Neural cell (in vitro differentiated cells): ENCODE data around the gene PARVA.

Source experiments
- TAF1 ChIP-seq: IDR thresholded peaks from 2 replicates; pipeline ENCODE4 v1.6.1; 2012; ENCODE audit warnings: low read depth
- TF ChIP-seq, protein P1 (sequence below): IDR thresholded peaks from 2 replicates; pipeline ENCODE4 v1.6.1; 2012; ENCODE audit warnings: borderline replicate concordance
- TF ChIP-seq, protein P2 (sequence below): fragments of 450-650 bp; IDR thresholded peaks from 2 replicates; pipeline ENCODE4 v1.5.1; 2014; ENCODE audit warnings: antibody characterized with exemption, mild to moderate bottlenecking, moderate library complexity; ENCODE audit not compliant: poor library complexity, severe bottlenecking

DNA sequence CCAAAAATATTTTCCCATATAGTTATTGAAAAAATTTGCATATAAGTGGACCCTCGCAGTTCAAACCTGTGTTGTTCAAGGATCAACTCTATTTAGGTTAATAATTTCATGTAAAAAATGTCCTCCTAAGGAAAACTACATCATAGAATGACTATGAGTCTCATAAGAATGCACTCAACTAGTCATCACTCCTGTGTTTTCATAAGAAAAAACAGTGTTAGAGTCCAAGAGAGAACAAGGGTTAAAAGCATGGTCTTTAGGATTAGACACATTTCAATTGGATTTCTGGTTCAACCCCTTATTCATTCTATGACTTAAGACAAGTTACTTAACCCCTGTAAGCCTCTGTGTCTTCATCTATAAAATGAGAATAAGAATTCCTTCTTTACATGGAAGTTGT lies 5.1 kb downstream of the PARVA start:
- TF ChIP-seq, protein P1, sequence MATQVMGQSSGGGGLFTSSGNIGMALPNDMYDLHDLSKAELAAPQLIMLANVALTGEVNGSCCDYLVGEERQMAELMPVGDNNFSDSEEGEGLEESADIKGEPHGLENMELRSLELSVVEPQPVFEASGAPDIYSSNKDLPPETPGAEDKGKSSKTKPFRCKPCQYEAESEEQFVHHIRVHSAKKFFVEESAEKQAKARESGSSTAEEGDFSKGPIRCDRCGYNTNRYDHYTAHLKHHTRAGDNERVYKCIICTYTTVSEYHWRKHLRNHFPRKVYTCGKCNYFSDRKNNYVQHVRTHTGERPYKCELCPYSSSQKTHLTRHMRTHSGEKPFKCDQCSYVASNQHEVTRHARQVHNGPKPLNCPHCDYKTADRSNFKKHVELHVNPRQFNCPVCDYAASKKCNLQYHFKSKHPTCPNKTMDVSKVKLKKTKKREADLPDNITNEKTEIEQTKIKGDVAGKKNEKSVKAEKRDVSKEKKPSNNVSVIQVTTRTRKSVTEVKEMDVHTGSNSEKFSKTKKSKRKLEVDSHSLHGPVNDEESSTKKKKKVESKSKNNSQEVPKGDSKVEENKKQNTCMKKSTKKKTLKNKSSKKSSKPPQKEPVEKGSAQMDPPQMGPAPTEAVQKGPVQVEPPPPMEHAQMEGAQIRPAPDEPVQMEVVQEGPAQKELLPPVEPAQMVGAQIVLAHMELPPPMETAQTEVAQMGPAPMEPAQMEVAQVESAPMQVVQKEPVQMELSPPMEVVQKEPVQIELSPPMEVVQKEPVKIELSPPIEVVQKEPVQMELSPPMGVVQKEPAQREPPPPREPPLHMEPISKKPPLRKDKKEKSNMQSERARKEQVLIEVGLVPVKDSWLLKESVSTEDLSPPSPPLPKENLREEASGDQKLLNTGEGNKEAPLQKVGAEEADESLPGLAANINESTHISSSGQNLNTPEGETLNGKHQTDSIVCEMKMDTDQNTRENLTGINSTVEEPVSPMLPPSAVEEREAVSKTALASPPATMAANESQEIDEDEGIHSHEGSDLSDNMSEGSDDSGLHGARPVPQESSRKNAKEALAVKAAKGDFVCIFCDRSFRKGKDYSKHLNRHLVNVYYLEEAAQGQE, result no peak
- TF ChIP-seq, protein P2, sequence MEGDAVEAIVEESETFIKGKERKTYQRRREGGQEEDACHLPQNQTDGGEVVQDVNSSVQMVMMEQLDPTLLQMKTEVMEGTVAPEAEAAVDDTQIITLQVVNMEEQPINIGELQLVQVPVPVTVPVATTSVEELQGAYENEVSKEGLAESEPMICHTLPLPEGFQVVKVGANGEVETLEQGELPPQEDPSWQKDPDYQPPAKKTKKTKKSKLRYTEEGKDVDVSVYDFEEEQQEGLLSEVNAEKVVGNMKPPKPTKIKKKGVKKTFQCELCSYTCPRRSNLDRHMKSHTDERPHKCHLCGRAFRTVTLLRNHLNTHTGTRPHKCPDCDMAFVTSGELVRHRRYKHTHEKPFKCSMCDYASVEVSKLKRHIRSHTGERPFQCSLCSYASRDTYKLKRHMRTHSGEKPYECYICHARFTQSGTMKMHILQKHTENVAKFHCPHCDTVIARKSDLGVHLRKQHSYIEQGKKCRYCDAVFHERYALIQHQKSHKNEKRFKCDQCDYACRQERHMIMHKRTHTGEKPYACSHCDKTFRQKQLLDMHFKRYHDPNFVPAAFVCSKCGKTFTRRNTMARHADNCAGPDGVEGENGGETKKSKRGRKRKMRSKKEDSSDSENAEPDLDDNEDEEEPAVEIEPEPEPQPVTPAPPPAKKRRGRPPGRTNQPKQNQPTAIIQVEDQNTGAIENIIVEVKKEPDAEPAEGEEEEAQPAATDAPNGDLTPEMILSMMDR, result no peak
- no peak for TF ChIP-seq TAF1
